GM10847 (cell line): Measurements from ENCODE around the gene B3GLCT.

Experiments
- POLR2A ChIP-seq: IDR thresholded peaks from 2 replicates; pipeline ENCODE4 v1.6.1; 2011; ENCODE audit not compliant: insufficient read length; ENCODE audit errors: extremely low read depth

Gene B3GLCT

DNA sequence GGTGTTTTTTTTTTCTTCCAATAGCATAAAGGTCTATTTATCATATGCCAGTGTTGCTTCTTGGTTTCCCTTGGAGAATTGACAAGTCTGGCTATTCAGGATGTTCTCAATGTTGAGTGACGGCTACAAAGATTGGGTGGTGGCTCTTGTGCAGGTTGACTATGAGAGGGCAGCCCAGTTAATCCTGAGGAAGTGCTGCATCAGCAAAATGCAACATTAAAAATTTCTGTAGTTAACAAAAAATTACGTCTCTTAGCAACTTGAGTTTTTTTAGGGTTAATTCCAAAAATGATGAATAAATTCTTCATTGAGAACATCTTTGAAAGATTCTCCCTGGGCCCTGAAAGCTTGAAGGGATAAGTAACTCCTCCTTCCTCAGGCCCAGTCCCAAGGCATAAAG, 147.1 kb downstream of the B3GLCT start:
- no peak for TF ChIP-seq POLR2A

DNA sequence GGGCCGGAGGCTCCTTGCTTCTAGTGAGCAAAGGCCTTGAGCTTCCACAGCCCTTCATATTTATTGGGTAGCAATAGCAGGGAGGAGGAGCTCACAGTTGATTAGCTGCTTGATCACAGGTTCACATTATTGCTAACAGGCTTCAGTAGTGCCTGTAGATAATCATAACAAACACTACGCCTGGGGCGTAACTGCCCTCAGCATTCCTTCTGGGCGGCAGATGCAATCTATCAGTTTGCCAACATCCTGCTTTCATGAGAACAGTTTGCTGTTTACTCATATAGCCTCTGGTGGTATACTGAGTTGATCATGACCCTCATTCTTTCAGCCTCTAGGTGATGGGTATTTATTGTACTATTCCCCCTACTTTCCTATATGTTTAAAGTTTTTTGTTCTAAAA, 149.4 kb downstream of the B3GLCT start:
- no peak for TF ChIP-seq POLR2A

DNA sequence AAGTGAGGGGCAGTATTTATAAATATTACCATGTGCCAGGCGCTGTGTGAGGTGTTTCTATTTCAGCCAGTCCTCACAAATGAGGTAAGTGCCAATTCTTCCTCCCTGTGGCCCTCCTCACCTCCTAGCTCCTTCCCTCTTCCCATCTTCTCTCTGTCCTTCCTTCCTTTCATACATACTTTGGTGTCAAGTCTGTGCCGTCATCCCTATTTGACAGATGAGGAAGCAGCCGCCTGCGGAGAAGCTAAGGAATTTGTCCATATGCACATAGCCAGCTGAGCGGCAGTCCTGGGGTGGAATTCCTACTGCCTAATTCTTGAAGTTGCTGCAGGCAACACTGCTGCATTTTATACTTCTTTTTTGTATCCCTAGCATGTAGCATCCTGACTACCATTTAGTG, 150.8 kb downstream of the B3GLCT start:
- no peak for TF ChIP-seq POLR2A

DNA sequence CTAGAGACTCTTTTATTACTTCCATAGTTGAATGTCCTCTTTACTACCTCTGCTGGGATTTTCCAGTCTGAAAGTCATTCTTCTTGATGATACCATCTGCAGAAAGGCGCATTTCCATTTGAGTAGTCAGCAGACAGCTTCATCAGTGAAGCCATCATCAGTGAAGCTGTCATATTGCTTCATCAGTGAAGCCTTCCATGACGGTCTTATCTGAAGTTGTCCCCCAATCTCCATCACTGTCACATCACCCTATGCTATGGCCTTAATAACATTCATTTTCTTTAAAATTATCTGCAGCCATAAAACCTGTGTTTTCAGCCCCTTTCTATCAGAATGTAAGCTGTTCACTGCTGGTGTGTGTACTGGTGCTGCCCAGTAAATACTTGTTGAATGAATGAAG, 151.6 kb downstream of the B3GLCT start:
- no peak for TF ChIP-seq POLR2A

DNA sequence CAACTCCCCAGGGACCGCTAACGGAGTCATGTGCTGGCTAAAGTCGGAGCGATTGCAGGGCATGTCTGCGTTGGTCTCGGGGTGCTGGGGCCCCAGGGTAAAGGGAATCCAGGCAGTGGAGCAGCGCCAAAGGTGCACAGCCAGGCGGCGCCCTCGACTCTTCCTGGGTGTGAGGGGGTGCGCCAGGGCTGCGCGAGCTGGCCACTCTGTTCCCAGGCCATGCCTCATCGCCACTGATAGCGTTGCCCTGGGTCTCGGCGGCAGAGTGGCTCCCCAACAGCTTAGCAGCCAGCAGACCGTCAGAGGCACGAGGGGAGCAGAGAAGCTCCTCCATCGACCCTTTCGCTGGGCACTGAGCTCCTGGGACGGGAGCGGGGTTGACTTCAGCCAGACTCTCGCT, 152.7 kb downstream of the B3GLCT start:
- no peak for TF ChIP-seq POLR2A

DNA sequence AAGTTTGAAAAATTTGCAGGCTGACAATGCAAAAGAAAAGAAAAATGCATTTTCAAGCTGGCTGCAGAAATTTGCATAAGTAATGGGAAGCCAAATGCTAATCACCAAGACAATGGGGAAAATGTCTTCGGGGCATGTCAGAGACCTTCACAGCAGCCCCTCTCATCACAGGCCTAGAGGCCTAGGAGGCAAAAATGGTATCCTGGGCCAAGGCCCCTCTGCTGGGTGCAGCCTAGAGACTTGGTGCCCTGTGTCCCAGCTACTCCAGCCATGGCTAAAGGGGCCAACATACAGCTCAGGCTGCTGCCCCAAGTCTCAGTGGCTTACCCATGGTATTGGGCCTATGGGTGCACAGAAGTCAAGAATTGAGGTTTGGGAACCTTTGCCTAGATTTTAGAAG, 155.2 kb downstream of the B3GLCT start:
- no peak for TF ChIP-seq POLR2A

DNA sequence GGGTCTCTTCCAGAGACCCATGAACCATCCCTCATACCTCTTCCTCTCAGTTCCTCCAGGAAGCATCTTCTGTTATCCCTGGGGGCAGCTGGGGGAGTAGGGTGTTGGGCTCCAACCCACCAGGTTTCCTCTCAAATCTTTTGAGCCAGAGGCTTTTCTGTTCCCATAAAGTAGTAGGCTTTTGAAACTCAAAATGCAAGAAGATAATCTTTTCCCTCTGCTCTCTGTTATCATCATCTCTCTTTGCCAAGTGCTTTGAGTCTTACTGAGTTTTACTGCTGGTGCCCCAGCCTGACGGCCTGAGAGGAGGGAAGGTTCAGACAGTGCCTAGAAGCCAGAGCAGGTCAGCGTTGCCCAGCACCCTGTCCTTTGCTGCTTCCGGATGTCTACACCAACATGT, 157.2 kb downstream of the B3GLCT start:
- no peak for TF ChIP-seq POLR2A

DNA sequence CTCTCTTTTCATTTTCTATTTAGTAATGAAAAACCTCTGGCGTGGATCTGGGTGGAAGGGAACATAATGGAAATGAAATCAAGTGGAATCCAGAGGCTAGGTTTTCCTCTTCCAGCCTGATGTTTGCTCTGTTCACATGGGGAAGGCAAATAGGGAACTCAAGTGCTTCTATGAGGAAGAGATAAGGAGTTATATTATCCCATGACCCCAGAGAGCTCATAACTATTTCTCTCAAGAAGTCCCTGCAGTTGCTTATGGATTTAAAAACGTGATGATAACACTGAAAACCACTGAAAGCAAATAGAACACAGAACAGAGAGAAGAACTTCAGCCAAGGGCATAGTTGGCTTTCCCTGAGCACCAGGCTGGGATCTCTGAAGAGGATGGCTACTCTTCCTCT, 157.8 kb downstream of the B3GLCT start:
- TF ChIP-seq POLR2A = no peak

DNA sequence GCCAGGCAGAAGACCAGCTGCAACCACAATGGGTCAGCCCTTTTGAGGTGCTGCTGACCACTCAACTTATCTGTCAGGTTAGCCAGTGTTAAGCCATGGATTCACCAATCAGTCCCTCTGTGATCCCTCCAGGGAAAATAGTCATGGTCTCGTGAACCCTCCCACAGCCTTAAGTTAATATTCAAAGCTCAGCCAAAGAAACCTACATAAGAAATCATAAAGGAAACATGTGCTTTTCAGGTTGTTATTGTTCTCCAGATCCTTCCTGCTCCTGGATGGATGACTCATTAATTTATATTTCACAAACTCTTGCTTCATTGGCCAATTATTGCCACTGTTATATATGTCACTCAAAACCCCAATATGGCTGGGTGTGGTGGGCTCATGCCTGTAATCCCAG, 161.9 kb downstream of the B3GLCT start:
- no peak for TF ChIP-seq POLR2A

DNA sequence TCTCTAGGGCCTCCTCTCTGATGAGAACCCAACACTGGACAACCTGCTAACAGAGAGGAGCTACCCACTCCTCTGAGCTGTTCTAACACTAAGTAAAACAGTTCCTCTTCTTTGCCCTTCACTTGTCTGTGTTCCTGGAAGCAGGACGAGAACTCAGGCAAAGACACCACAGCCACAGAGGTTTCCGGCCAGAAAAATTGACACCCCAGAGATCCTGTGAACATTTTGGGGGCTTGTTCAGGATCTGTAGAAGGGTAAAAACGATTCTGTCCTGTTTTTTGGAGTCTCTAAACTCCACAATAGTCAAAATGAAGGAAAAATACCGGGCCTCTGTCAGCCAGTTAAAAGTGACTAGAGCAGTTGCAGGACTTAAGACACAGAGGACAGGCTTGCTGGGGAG, 165.9 kb downstream of the B3GLCT start:
- no peak for TF ChIP-seq POLR2A

DNA sequence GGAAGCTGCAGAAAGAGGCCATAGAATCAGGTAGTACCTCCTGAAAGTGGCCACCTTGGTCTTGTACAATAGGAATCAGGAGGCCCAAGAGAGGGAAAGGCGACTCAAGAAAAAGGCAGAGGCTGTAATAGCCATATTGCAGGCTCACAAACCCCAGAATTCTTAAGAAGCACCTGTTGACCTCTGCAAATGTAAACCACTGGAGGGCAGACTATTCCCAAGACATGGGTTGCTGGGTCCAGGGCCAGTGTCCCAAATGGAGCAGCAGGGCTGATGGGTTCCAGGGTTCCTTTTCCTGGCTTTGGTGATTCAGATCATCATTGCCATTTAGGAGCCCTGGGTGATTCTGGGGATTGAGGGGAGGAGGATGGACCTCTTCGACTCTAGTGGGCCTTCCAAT, 167.6 kb downstream of the B3GLCT start:
- no peak for TF ChIP-seq POLR2A

DNA sequence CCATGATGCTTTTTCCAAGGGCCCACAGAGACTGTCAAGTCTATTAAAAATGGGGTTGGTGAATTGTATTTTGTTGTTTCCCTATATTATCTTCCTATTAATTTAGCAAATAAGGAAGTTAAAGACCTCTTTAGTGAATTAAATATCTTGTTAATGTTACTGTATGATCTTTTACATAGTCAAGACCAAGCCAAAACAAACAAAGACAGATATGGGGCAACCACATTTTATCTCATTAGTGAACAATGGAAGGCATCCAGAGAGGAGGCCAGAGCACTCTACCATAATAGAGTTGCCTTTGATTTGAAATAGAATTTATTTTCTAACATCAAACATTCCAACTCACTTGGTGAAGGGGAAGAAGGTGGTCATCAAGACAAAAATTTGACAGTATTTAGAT, 169.4 kb downstream of the B3GLCT start:
- no peak for TF ChIP-seq POLR2A

DNA sequence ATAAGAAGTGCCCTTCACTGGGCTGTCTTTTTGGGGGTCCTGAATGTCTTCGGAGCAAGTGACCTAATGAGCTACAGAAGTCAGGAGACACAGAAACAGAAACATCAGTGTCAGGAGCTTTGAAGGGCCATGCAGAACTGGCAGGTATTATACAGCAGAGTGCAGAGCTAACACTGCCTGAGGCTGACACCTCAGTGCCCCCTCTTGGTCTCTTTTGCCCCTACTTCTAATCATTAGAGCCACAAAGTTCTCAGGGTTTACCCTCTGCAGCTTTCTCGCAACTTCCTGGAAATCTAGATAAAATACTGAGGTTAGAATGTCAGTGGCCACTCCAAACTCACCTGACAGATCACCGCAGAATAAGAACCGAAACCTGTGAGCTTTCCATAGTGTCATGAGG, 172.7 kb downstream of the B3GLCT start:
- TF ChIP-seq POLR2A = no peak

DNA sequence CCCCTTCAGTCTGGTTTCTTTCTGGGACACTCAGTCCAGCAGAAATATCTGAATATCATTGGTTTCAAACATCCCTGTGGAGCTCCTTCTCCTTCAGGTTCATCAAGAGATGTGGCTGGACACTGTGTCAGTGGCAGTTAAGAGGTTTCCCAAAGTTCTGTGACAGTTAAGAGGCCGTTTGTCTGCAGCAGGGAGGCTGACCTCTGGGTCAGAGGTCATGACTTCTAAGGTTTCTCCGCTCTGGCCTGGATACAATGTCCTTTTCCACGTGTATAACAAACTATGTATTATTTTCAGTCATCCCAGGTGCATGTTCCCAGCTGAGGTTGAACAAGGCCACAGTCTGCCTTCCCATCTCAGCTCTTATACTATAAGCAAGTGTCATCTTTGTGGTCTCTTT, 174.9 kb downstream of the B3GLCT start:
- TF ChIP-seq POLR2A = no peak

DNA sequence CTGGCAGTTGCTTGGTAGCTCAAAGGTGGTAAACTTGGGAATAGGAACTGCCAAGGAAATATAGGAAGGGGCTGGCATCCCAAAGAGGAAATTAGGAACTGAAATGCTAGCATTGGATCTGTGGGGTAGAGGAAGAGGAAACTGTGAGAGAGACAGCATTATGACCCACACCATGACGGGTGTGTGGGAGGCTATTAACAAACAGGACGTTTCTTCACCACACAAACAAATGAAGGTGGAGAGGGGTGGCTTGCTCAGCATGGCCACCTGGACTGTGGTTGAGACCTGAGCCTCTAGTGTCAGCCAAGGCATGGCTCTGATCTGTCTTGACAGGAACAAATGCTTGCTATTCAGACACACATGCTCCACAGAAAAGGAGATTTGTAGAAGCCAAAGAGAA, 178.2 kb downstream of the B3GLCT start:
- TF ChIP-seq POLR2A = no peak

DNA sequence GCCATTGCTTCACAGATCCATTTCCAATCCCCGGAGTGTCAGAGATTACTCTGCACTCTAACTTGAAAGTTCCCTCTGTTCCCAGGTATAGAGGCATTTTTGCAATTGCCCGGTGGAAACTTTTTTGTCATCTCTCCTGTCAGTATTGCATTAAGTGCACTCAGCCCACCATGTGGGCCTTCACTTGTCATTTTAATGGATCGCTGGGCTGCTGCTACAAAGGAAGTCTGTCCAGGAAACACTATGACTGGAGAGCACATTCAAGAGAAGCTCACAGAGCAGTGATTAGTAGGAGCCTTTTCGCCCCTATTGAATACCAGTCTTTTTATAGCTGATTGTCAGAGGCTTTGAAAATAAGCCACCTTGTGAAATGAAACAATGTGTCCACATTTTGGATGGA, 180.9 kb downstream of the B3GLCT start:
- TF ChIP-seq POLR2A = no peak
